Head of caudate nucleus (tissue), 42 donors: ENCODE results near the gene CLIC3.
A peak's percentile ranks its signal among the peaks of the same experiment; 100 is the strongest.

Experiments used
- DNase-seq, 42 donors: peaks; one replicate each; pipeline versions ENCODE4 v3.0.0 to v3.0.0-alpha.2; 2020 to 2021; ENCODE audit warnings: mixed read lengths in 7 of 42
- intact Hi-C: fragments of 100-400 bp; cut with DNase I; formaldehyde crosslinking; loops from one replicate; pipeline ENCODE4 v1.15.0; 2022

Gene CLIC3

GRCh38 chr9:136961279-136962065 is 34.9 kb downstream of the CLIC3 start:
- DNase-seq, result peak in 17 of 42 donors; percentile 39 to 82 (median 63)
- intact Hi-C loops, result no loop called here

DNA sequence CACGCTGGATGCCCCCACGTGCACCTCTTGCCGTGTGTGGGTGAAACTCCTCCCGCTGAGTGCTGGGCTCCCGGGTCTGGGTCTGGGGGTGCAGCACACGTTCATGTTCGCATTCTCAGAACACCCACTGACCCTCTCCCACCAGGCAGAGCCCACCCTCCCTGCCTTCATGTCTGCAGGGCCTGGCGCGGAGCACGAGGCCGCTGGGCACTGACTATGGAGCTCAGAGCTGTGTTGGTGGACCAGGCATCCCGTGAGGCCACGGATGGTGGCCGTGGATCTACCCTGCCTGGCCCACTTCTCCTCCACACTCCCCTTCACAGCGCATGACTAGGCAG is 35.5 kb downstream of the CLIC3 start:
- no peak for DNase-seq
- intact Hi-C loops, result no loop called here

- intact Hi-C loops, result no loop called here
- DNase-seq, result no peak
Observed at GRCh38 chr9:136960212-136960937, 36.0 kb downstream of the CLIC3 start.

DNA sequence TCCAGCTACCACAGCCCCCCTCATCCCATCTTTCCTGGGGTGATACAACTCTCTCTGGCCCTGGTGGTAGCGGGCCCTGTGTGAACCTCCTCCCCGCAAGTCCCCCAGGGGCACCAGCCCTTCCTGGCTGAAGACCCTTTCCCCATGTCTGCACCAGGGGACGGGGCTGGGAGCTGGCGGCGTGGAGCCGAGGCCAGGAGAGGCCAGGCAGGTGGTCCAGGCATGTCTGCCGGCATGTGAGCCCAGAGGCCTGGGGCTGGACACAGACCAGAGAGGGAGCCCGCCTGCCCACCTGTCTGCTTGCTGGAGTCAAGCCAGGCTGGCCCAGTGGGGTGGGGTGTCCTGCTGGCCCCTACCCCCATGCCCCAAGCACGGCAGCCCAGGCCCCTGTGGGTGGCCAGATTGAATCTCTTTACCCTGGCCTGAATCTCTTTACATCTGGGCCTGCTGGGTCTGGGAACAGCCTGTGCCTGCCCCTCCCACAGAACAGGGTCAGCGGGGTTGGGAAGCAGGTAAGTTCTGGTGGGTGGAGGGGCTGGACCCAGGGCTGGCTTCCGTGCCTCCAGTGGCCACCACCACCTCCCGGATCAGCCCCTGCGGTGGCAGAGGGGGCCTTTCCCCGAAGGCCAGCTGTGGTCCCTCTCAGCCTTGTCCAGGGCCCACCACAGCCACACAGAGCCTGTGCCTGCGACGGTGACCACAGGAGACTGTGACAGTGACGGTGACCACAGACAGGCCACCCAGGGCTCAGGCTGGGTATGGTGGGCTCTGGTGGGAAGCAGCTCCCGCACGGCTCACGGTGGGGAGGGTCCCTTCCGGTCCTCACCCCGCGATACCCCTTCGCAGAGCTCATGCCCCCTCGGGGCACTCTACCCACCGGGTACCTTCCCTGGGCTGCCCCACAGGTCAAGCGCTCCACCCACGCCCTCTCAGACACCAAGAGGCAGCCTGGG is 37.2 kb downstream of the CLIC3 start:
- no peak for DNase-seq
- intact Hi-C loops, result no loop called here

DNA sequence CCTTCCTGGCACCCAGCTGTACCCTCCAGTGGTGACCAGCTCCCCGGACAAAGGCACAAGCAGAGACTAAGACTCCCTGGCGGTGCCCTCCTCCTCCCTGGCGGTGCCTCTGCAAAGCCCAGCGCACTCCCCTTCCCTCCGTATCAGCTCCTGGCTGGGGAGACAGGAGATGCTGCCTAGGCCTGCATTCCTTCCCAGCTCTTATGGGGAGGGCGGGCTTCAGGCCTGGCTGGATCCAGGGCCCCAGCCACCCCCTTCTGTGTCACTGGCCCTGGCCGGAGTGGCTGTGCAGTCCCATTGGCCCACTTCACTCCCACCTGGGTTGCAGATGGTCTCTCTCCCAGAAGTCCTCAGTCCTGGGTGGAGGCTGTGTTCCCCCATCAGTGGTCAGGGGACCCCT is 37.9 kb downstream of the CLIC3 start:
- DNase-seq, result no peak
- intact Hi-C loops, result no loop called here

DNA sequence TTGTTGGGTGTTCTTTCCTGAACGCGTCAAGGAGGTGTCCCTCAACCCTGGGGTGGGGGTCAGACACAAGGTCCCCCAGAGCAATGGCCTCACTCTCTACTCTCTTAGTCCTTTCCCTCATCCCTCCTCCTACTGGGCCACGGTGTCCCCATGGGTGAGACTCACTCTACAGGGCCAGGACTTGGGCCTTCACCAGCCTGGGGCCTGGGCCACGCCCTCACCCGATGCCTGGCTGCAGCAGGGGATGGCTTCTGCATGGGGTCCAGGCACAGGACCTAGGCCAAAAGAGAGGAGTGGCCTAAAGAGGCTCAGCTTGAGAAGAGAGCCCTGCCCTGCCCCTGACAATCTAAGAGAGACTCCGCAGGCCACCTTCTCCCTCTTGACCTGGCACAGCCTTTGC is 38.5 kb downstream of the CLIC3 start:
- no peak for DNase-seq
- intact Hi-C loops, result no loop called here

- DNase-seq, result no peak
- intact Hi-C loops, result no loop called here
Observed at GRCh38 chr9:136957461-136957860, 38.9 kb downstream of the CLIC3 start.

DNA sequence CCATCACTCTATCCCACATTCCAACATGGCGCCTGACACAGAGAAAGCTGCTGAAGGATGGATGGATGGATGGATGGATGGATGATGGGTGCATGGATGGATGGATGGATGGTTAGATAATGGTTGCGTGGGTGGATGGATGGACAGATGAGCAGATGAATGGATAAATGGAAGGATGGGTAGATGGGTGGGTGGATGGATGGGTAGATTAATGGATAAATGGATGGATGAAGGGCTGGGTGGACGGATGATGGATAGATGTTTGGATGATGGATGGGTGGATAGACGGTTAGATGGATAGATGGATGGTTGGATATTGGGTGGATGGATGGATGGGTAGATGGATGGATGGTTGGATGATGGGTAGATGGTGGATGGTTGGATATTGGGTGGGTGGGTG is 39.8 kb downstream of the CLIC3 start:
- no peak for DNase-seq
- intact Hi-C loops, result no loop called here

GRCh38 chr9:136955943-136956335 is 40.4 kb downstream of the CLIC3 start:
- DNase-seq, result no peak
- intact Hi-C loops, result no loop called here

GRCh38 chr9:136955202-136955942 is 41.0 kb downstream of the CLIC3 start:
- intact Hi-C loops, result no loop called here
- DNase-seq, result peak in 1 of 42 donors; percentile 1

GRCh38 chr9:136954270-136955083 is 41.9 kb downstream of the CLIC3 start:
- peak in 1 of 42 donors; percentile 0 for DNase-seq
- intact Hi-C loops, result loop anchor here (5.0 kb wide), 2 partner anchors 83 to 162 kb away; partner anchors contain the start of gene TMEM141

GRCh38 chr9:136953771-136954269 is 42.5 kb downstream of the CLIC3 start:
- no peak for DNase-seq
- intact Hi-C loops, result loop anchor here (5.0 kb wide), 2 partner anchors 83 to 162 kb away; partner anchors contain the start of gene TMEM141

DNA sequence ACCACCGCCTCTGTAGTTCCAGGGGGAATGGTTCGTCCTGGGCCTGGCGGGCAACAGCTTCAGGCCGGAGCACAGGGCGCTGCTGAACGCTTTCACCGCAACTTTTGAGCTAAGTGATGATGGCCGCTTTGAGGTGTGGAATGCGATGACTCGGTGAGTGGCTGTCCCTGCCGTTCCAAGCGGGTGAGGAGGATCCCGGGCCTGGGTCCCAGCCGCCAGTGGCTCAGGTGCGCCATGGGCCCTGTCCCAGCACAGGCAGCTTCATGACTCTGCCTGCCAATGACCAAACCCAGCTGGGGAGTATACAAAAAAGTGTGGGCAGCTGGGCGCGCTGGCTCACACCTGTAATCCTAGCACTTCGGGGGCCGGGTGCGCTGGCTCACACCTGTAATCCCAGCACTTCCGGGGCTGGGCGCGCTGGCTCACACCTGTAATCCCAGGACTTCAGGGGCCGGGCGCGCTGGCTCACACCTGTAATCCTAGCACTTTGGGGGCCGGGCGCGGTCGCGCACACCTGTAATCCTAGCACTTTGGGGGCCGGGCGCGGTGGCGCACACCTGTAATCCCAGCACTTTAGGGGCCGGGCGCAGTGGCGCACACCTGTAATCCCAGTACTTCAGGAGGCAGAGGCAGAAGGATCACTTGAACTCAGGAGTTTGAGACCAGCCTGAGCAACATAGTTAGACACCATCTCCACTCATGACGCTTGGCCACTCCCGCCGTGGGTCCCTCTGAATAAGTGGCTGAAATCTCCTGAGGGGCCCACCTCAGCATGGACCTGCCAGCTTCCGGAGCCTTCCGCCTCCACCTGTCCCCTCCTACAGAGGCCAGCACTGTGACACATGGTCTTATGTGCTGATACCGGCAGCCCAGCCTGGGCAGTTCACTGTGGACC is 43.2 kb downstream of the CLIC3 start:
- intact Hi-C loops, result loop anchor here (5.0 kb wide), 2 partner anchors 84 to 161 kb away; partner anchors contain the start of gene TMEM141
- DNase-seq, result no peak

GRCh38 chr9:136952321-136952850 is 44.0 kb downstream of the CLIC3 start:
- intact Hi-C loops, result loop anchor here (5.0 kb wide), 2 partner anchors 85 to 160 kb away; partner anchors contain the start of gene TMEM141
- DNase-seq, result peak in 18 of 42 donors; percentile 38 to 78 (median 60)

GRCh38 chr9:136951541-136952320 is 44.6 kb downstream of the CLIC3 start, which contains the start of gene LCN12:
TSS of gene LCN12 (plus strand) at chr9:136952273. CDS start at chr9:136952328, 55 bp downstream.
- DNase-seq, result peak in 1 of 42 donors; percentile 6
- intact Hi-C loops, result loop anchor here (5.0 kb wide), 2 partner anchors 86 to 159 kb away; partner anchors contain the start of gene TMEM141
